Activated CD4-positive, alpha-beta T cell treated with anti-CD3 and anti-CD28 coated beads, Interleukin-2, amount 10 ng/mL, durations not matched to agents 7 days and 5 days (primary cell): ENCODE data around the gene EME2. TPM values are rescaled to one million over a fixed set of nuclear protein-coding genes. Genes with fewer than 3 reads are reported as not detected.

Source experiments
- CTCF ChIA-PET: fragments of 350-600 bp; sonication (Branson Sonifier 250); formaldehyde crosslinking; loops from one replicate; lab custom pipeline; 2021; ENCODE audit warnings: antibody characterized with exemption; lab: Charles Lee
- POLR2A ChIA-PET: fragments of 350-600 bp; sonication (Branson Sonifier 250); formaldehyde crosslinking; loops from one replicate; lab custom pipeline; 2021; ENCODE audit warnings: antibody characterized with exemption; lab: Charles Lee
- DNase-seq: peaks from one replicate; pipeline ENCODE4 v3.0.0-alpha.2; 2020
- H3K27ac Mint-ChIP-seq: one replicate; pipeline ENCODE4 v1.8.0; 2021; ENCODE audit warnings: mild to moderate bottlenecking, moderate library complexity, mixed read lengths
- H3K27me3 Mint-ChIP-seq: one replicate; pipeline ENCODE4 v1.8.0; 2021; ENCODE audit warnings: mixed read lengths
- H3K36me3 Mint-ChIP-seq: one replicate; pipeline ENCODE4 v1.8.0; 2021; ENCODE audit warnings: low read depth, mixed read lengths
- H3K4me1 Mint-ChIP-seq: one replicate; pipeline ENCODE4 v1.8.0; 2021; ENCODE audit warnings: mixed read lengths
- H3K4me3 Mint-ChIP-seq: one replicate; pipeline ENCODE4 v1.8.0; 2021; ENCODE audit warnings: mild to moderate bottlenecking, moderate library complexity, mixed read lengths
- H3K9me3 Mint-ChIP-seq: one replicate; pipeline ENCODE4 v1.8.0; 2021; ENCODE audit warnings: mixed read lengths
- total RNA-seq, 2 experiments: library from RNA; stranded (reverse); gene quantifications; one replicate each; pipeline ENCODE4 v1.2.3, GENCODE V29; 2021

Gene EME2
- total RNA-seq, 2 experiments from 2014 or later: 28.7 to 33.4 TPM

DNA sequence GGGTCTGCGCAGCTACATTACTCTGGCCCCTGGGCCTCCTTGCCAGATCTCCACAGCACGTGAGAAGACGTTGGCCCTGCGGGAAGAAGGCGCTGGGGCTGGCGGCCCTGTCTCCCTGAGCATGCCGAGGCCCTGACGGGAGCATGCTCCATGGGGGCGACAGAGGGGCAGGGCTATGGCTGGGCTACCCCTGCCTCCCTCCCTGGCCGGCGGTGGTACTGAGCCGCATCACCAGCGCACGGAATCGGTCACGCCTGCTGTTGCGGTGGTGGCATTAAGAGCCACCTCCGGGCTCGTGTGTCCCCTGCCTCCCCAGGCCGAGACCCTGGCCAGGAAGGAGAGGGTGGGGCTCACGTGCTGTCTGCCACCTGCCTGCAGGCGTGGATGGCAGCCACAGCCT is 38.5 kb upstream of the EME2 start:
- POLR2A ChIA-PET: no interaction called here

DNA sequence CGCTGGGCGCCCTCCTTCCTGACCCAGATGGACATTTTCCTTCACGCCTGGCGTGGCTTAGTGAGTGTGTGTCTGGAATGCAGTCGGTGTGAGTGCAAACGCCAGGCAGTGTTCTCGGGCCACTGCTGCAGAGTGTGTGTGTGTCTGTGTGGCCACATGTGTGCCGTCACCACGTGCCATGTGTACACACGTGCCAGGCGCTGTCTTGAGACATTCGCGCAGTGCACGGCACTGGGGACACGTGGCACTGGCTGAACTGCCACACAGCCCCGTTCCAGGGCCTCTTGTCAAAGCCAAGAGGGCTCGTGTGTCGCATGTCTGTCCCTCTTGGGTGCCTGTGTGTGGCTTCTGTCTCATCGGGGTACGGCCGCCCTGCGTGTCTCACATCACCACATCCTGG is 37.8 kb upstream of the EME2 start:
- Mint-ChIP-seq H3K36me3 (peaks cover 15% of the 10 kb centered on the region), H3K27ac (no peak overlapping the region), H3K27me3 (no peaks in the 10 kb centered on the region), H3K4me3 (no peak overlapping the region), H3K4me1 (no peaks in the 10 kb centered on the region), H3K9me3 (no peaks in the 10 kb centered on the region)
- CTCF ChIA-PET: no interaction called here
- POLR2A ChIA-PET: no interaction called here
- no peak for DNase-seq

More for the DNA sequence above, 38.5 kb upstream of the EME2 start:
- peaks cover 18% of the 10 kb centered on the region for H3K36me3 Mint-ChIP-seq
- no peak overlapping the region for H3K27ac Mint-ChIP-seq
- H3K9me3 Mint-ChIP-seq: no peaks in the 10 kb centered on the region
- CTCF ChIA-PET: no interaction called here
- H3K4me1 Mint-ChIP-seq: no peaks in the 10 kb centered on the region
- H3K4me3 Mint-ChIP-seq: no peak overlapping the region
- no peak for DNase-seq
- H3K27me3 Mint-ChIP-seq: no peaks in the 10 kb centered on the region

DNA sequence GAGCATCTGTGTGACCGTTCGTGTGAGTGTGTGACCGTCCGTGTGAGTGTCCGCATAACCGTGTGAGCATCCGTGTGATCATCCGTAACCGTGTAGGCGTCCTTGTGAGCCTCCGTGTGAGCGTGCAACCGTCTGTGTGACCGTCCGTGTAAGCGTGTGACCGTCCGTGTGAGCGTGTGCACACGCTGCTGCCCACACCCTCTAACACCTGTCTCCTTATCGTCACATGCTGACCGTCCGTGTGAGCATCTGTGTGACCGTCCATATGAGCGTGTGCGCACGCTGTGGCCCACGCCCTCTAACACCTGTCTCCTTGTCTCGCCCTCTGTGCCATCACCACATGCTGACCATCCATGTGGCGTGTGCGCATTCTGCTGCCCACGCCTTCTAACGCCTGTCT is 32.4 kb upstream of the EME2 start:
- no peak overlapping the region for H3K27ac Mint-ChIP-seq
- CTCF ChIA-PET: interaction anchor here (0.7 to 1.0 kb wide), 2 partner anchors 9 to 474 kb away, joined by 3 read pairs; partner anchors contain the start of gene PGP
- POLR2A ChIA-PET: no interaction called here
- no peaks in the 10 kb centered on the region for H3K9me3 Mint-ChIP-seq
- H3K36me3 Mint-ChIP-seq: peaks cover 2% of the 10 kb centered on the region
- H3K4me3 Mint-ChIP-seq: no peak overlapping the region
- DNase-seq: no peak
- no peaks in the 10 kb centered on the region for H3K27me3 Mint-ChIP-seq
- no peaks in the 10 kb centered on the region for H3K4me1 Mint-ChIP-seq

GRCh38 chr16:1740781-1741490 is 31.7 kb upstream of the EME2 start:
- DNase-seq: no peak
- ChIA-PET CTCF (interaction anchor here (1.2 kb wide), 1 partner anchor 35 kb away, joined by 5 read pairs; the partner anchor contains the start of gene MAPK8IP3), POLR2A (no interaction called here)
- peaks cover 2% of the 10 kb centered on the region for H3K36me3 Mint-ChIP-seq
- no peak overlapping the region for H3K4me3 Mint-ChIP-seq
- no peak overlapping the region for H3K27ac Mint-ChIP-seq
- no peaks in the 10 kb centered on the region for H3K9me3 Mint-ChIP-seq
- H3K4me1 Mint-ChIP-seq: no peaks in the 10 kb centered on the region
- no peaks in the 10 kb centered on the region for H3K27me3 Mint-ChIP-seq

DNA sequence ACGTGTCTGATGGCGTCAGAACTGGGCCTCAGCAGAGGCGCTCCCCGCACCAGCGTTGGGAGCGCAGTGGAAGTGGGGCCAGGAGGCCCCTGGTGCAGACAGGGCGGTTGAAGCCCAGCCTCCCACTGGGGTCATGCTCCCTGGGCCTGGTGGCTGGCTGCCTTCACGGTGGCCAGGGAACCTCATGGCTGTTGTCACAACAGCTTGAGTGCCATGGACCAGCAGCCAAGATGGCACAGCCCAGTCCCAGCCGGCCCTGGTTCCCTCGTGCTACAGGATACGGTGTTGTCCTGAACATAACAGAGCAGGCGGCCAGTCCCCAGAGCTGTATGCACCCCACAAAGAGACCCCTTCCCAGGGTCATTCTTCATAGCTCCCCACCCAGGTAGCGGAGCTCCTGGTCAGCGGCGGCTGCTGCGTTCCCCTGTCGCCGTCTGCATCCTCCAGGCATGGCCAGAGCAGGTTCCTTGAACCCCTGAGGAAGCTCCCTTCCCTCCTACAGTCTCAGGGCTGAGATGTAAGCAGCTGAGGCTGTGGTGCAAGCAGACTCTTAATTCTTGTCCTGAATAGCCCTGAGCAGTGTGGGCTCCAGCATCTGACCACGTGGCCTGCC is 31.0 kb upstream of the EME2 start:
- peaks cover 2% of the 10 kb centered on the region for H3K36me3 Mint-ChIP-seq
- POLR2A ChIA-PET: no interaction called here
- CTCF ChIA-PET: interaction anchor here (1.2 kb wide), 1 partner anchor 36 kb away, joined by 5 read pairs; the partner anchor contains the start of gene MAPK8IP3

GRCh38 chr16:1743376-1744337 is 29.0 kb upstream of the EME2 start:
- Mint-ChIP-seq H3K27ac (no peak overlapping the region), H3K4me3 (no peak overlapping the region), H3K36me3 (peaks cover 4% of the 10 kb centered on the region), H3K9me3 (no peaks in the 10 kb centered on the region), H3K4me1 (no peaks in the 10 kb centered on the region), H3K27me3 (no peaks in the 10 kb centered on the region)
- POLR2A ChIA-PET: no interaction called here
- DNase-seq: no peak
- CTCF ChIA-PET: interaction anchor here (1.6 kb wide), 1 partner anchor 38 kb away, joined by 3 read pairs; the partner anchor contains the start of gene MAPK8IP3

More for the DNA sequence above, 31.0 kb upstream of the EME2 start:
- no peaks in the 10 kb centered on the region for H3K9me3 Mint-ChIP-seq
- no peak for DNase-seq
- H3K27me3 Mint-ChIP-seq: no peaks in the 10 kb centered on the region
- no peaks in the 10 kb centered on the region for H3K4me1 Mint-ChIP-seq
- H3K27ac Mint-ChIP-seq: no peak overlapping the region
- no peak overlapping the region for H3K4me3 Mint-ChIP-seq

GRCh38 chr16:1744338-1744840 is 28.2 kb upstream of the EME2 start:
- Mint-ChIP-seq H3K4me3 (no peak overlapping the region), H3K27me3 (no peaks in the 10 kb centered on the region), H3K9me3 (no peaks in the 10 kb centered on the region), H3K27ac (no peak overlapping the region), H3K36me3 (peaks cover 4% of the 10 kb centered on the region), H3K4me1 (no peaks in the 10 kb centered on the region)
- POLR2A ChIA-PET: no interaction called here
- no peak for DNase-seq
- CTCF ChIA-PET: interaction anchor here (1.6 kb wide), 1 partner anchor 39 kb away, joined by 3 read pairs; the partner anchor contains the start of gene MAPK8IP3

GRCh38 chr16:1745181-1745899 is 27.3 kb upstream of the EME2 start:
- Mint-ChIP-seq H3K27me3 (no peaks in the 10 kb centered on the region), H3K27ac (no peak overlapping the region), H3K4me1 (no peaks in the 10 kb centered on the region), H3K36me3 (peaks cover 6% of the 10 kb centered on the region), H3K9me3 (no peaks in the 10 kb centered on the region), H3K4me3 (no peak overlapping the region)
- ChIA-PET CTCF (interaction anchor here (0.9 kb wide), 1 partner anchor 39 kb away, joined by 3 read pairs; the partner anchor contains the start of gene MAPK8IP3), POLR2A (no interaction called here)
- DNase-seq: no peak

GRCh38 chr16:1745900-1746692 is 26.5 kb upstream of the EME2 start:
- H3K9me3 Mint-ChIP-seq: no peaks in the 10 kb centered on the region
- ChIA-PET CTCF (interaction anchor here (0.9 kb wide), 1 partner anchor 40 kb away, joined by 3 read pairs; the partner anchor contains the start of gene MAPK8IP3), POLR2A (no interaction called here)
- no peak overlapping the region for H3K4me3 Mint-ChIP-seq
- H3K36me3 Mint-ChIP-seq: peaks cover 6% of the 10 kb centered on the region
- DNase-seq: no peak
- no peaks in the 10 kb centered on the region for H3K27me3 Mint-ChIP-seq
- H3K27ac Mint-ChIP-seq: no peak overlapping the region
- no peaks in the 10 kb centered on the region for H3K4me1 Mint-ChIP-seq

DNA sequence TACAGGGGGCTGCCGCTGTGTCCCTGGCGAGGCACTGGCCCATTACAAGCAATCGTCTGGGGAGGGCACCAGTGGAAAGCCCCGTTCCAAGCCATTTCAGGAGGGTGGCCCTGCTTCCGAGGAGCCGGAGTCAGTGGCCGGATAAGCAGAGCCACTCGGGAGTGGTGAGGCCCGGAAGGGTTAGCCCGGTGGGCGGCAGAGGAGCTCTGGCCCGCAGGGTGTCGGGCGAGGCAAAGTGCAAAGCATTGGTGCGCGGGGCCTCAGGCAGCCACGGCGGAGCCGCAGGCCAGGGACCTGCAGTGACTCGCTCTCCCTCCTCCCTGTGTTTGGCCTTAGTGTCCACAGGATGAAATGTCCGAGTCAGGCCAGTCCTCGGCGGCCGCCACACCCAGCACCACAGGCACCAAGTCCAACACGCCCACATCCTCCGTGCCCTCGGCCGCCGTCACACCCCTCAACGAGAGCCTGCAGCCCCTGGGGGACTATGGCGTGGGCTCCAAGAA is 25.9 kb upstream of the EME2 start:
- ChIA-PET CTCF (no interaction called here), POLR2A (no interaction called here)
- no peak for DNase-seq
- H3K36me3 Mint-ChIP-seq: peaks cover 6% of the 10 kb centered on the region
- H3K4me1 Mint-ChIP-seq: no peaks in the 10 kb centered on the region
- H3K9me3 Mint-ChIP-seq: no peaks in the 10 kb centered on the region
- H3K27me3 Mint-ChIP-seq: no peaks in the 10 kb centered on the region
- no peak overlapping the region for H3K27ac Mint-ChIP-seq
- no peak overlapping the region for H3K4me3 Mint-ChIP-seq

GRCh38 chr16:1747934-1748333 is 24.7 kb upstream of the EME2 start:
- Mint-ChIP-seq H3K27me3 (no peaks in the 10 kb centered on the region), H3K36me3 (peaks cover 9% of the 10 kb centered on the region), H3K4me3 (no peak overlapping the region), H3K4me1 (no peaks in the 10 kb centered on the region), H3K9me3 (no peaks in the 10 kb centered on the region), H3K27ac (no peak overlapping the region)
- ChIA-PET POLR2A (no interaction called here), CTCF (no interaction called here)
- DNase-seq: no peak
